Heart left ventricle (tissue), 16 donors: ENCODE results near the gene GARIN6. TPM values are rescaled to one million over a fixed set of nuclear protein-coding genes. Genes with fewer than 3 reads are reported as not detected.

ENCODE experiments used
- ATAC-seq, 4 donors: fragments of 200-7000 bp; cut with Tn5 transposase; one replicate each; pipeline ENCODE4 v1.9.1; 2020 to 2022; ENCODE audit warnings: moderate library complexity in 4 of 4, mild to moderate bottlenecking in 3 of 4, moderate number of reproducible peaks in 1 of 4
- DNase-seq, 5 donors: peaks; one replicate each; pipeline ENCODE4 v3.0.0-alpha.2; 2020
- H3K27ac ChIP-seq, 12 donors: fragments of 200-600 bp; sonication (generic) in 4 of 12; one replicate each; pipeline versions ENCODE4 v1.5.0 to v1.8.0; 2016 to 2022; ENCODE audit warnings: mild to moderate bottlenecking in 2 of 12
- H3K27me3 ChIP-seq, 9 donors: fragments of 200-600 bp; sonication (generic) in 2 of 9; one replicate each; pipeline versions ENCODE4 v1.5.1 to v1.8.0; 2016 to 2022; ENCODE audit warnings: mild to moderate bottlenecking in 3 of 9
- H3K36me3 ChIP-seq, 9 donors: fragments of 200-600 bp; sonication (generic) in 2 of 9; one replicate each; pipeline versions ENCODE4 v1.5.0 to v1.8.0; 2018 to 2022; ENCODE audit warnings: mild to moderate bottlenecking in 2 of 9
- H3K4me1 ChIP-seq, 12 donors: fragments of 200-600 bp; sonication (generic) in 4 of 12; one replicate each; pipeline versions ENCODE4 v1.5.0 to v1.8.0; 2016 to 2022; ENCODE audit warnings: mild to moderate bottlenecking in 3 of 12
- H3K4me3 ChIP-seq, 12 donors: fragments of 200-600 bp; sonication (generic) in 4 of 12; one replicate each; pipeline versions ENCODE4 v1.5.0 to v1.8.0; 2017 to 2022; ENCODE audit warnings: mild to moderate bottlenecking in 9 of 12, moderate library complexity in 4 of 12
- H3K9me3 ChIP-seq, 12 donors: fragments of 200-600 bp; sonication (generic) in 4 of 12; one replicate each; pipeline versions ENCODE4 v1.5.0 to v1.8.0; 2016 to 2022; ENCODE audit warnings: mild to moderate bottlenecking in 1 of 12
- POLR2A ChIP-seq, 2 donors: fragments of 450-650 bp; IDR thresholded peaks; one replicate each; pipeline ENCODE4 v1.6.1; 2017; ENCODE audit warnings: antibody characterized with exemption in 2 of 2, mild to moderate bottlenecking in 2 of 2, moderate library complexity in 2 of 2
- WGBS, 4 donors: extraction: QIAGEN DNeasy Blood & Tissue Kit in 2 of 4; methylation state at CpG; one replicate each; pipeline versions ENCODE4 v1.1.5 to v1.1.7; 2013 to 2018; 5-methylcytosine and 5-hydroxymethylcytosine counted together
- intact Hi-C, 10 donors: fragments of 100-400 bp; cut with DNase I; formaldehyde crosslinking; loops; one replicate each; pipeline versions ENCODE4 v1.11.1 to v1.14.2; 2022
- long read RNA-seq, 3 donors: library from polyadenylated mRNA; unstranded; transcript quantifications; one replicate each; pipeline ENCODE4 v2.0.0, GENCODE V29; 2020 to 2021
- polyA plus RNA-seq, 2 donors: library from polyadenylated mRNA; stranded (reverse); fragments of 200-250 nt; gene quantifications; one replicate each; pipeline ENCODE4 v1.2.3, GENCODE V29; 2013
- total RNA-seq, 9 donors: library from RNA; depleted of rRNA in 2 of 9; stranded (reverse); fragments of >200 nt in 2 of 9; fragmentation: NEBNext Ultra II Directional in 3 of 9; extraction: Animal tissue kit (Norgen Biotek cat#: 25700) in 3 of 9; gene quantifications; one replicate each; pipeline versions ENCODE4 v1.1.0 to v1.2.4, GENCODE V29; 2016 to 2023
- TF ChIP-seq, protein P1 (sequence below), 12 donors: fragments of 200-600 bp; sonication (generic) in 4 of 12; IDR thresholded peaks; one replicate each; pipeline versions ENCODE4 v1.5.0 to v1.8.0; 2018 to 2022; ENCODE audit warnings: antibody characterized with exemption in 12 of 12, mild to moderate bottlenecking in 5 of 12
- donor health status: ischemic (EF 13 %, LVEDD 7.1; RV severe dilation, severe dysfunction).
- donor health status: healthy with polysubstance abuse.
- donor health status: DM: no; HTN: yes; CAD: no.
- donor health status: DM: no; HTN: no; CAD: no.
- donor health status: ischemic (EF 25% LVEDD 6.9; RV normal size, moderate dysfunction).
- donor health status: ischemic (EF 25% LVEDD 5.7; RV mildly dilated, moderate dysfunction).
- donor health status: healthy.
- donor health status: DM: yes; HTN: yes; CAD: no.
- donor health status: ischemic (EF 35%, LVEDD 5.7; RV mildly dilated, moderate dysfunction).
- donor health status: nonischemic (EF 11% LVEDD 7.7; RV severe dilation, severe dysfunction).
- donor health status: DM: yes; HTN: yes; CAD: no.
- donor health status: PGD.
- donor health status: ischemic (EF 29% LVEDD 5.4; RV normal size, mild dysfunction).
- donor health status: nonischemic (EF 23%, LVEDD 6.1; RV moderate dilation, normal function).

The GARIN6 gene
- total RNA-seq (not detected), polyA plus RNA-seq (not detected)
- long read RNA-seq, donor 1, result 0 reads
- long read RNA-seq, donor 2, result 0 reads
- long read RNA-seq, donor 3, result 0 reads

DNA sequence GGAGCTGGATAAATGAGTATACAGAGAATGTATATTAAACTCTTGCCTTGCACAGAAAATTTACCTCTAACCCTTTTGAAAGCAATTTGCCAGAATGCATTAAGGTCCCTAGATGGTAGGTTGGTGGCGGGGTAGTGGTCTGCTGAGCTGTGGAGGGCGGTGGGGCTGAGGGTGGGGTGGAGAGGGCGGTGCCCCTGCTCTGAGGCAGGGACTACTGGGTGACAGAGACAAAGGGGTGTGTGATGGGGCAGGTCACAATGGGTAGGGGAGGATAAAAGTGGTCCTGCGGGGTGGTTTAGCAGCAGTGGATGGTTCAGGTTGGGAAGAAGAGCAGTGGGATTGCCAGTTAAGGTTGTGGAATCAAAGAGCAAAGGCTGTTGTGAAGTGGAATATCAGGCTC, at the start of gene GARIN6:
Gene GARIN6, plus strand, starts transcription at position 301 of the 400 bp plus-strand sequence. CDS start 422 bp downstream, outside the sequence.
- Histone ChIP-seq H3K36me3 (no peaks in the 10 kb centered on the region), H3K9me3 (peaks cover 0 to 12% (median 0%) of the 10 kb centered on the region in 12 donors), H3K27ac (no peak within 1 kb of the TSS), H3K4me1 (no peaks in the 10 kb centered on the region), H3K4me3 (no peak within 1 kb of the TSS), H3K27me3 (no peaks in the 10 kb centered on the region)
- DNase-seq (no peak), ATAC-seq (no peak)
- 78 to 88% (median 81%) methylated on average over 4 of the region's 4 CpGs for WGBS, 4 donors
- no peak for TF ChIP-seq POLR2A (IDR thresholded peaks at IDR 0.05)
- TF ChIP-seq, protein P1, sequence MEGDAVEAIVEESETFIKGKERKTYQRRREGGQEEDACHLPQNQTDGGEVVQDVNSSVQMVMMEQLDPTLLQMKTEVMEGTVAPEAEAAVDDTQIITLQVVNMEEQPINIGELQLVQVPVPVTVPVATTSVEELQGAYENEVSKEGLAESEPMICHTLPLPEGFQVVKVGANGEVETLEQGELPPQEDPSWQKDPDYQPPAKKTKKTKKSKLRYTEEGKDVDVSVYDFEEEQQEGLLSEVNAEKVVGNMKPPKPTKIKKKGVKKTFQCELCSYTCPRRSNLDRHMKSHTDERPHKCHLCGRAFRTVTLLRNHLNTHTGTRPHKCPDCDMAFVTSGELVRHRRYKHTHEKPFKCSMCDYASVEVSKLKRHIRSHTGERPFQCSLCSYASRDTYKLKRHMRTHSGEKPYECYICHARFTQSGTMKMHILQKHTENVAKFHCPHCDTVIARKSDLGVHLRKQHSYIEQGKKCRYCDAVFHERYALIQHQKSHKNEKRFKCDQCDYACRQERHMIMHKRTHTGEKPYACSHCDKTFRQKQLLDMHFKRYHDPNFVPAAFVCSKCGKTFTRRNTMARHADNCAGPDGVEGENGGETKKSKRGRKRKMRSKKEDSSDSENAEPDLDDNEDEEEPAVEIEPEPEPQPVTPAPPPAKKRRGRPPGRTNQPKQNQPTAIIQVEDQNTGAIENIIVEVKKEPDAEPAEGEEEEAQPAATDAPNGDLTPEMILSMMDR (IDR thresholded peaks at IDR 0.05), result no peak
- intact Hi-C loops, result no loop called here

DNA sequence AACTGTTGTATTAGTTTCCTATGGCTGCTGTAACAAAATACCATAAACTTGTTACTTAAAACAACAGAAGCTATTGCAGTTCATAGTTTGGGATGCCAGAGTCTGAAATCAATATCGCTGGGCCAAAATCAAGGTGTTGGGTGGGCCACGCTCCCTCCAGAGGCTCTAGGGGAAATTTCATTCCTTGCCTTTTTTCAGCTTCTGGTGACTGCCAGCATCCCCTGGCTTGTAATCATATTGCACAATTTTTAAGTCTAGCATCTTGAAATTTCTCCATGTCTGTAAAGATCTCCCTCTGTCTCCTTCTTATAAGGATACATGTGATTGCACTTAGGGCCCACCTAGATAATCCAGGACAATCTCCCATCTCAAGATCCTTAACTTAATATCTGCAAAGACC, 48.8 kb upstream of the GARIN6 start:
- ATAC-seq, result no peak
- peaks cover 0 to 4% (median 0%) of the 10 kb centered on the region in 12 donors for H3K9me3 ChIP-seq
- no peak for TF ChIP-seq POLR2A (IDR thresholded peaks at IDR 0.05)
- TF ChIP-seq, protein P1 (IDR thresholded peaks at IDR 0.05), result no peak
- DNase-seq, result no peak
- H3K4me3 ChIP-seq, result no peak overlapping the region
- intact Hi-C loops, result no loop called here
- H3K27me3 ChIP-seq, result no peaks in the 10 kb centered on the region
- H3K4me1 ChIP-seq, result no peaks in the 10 kb centered on the region
- no peak overlapping the region for H3K27ac ChIP-seq
- 78 to 85% (median 83%) methylated on average over 2 of the region's 2 CpGs for WGBS, 4 donors
- no peaks in the 10 kb centered on the region for H3K36me3 ChIP-seq

DNA sequence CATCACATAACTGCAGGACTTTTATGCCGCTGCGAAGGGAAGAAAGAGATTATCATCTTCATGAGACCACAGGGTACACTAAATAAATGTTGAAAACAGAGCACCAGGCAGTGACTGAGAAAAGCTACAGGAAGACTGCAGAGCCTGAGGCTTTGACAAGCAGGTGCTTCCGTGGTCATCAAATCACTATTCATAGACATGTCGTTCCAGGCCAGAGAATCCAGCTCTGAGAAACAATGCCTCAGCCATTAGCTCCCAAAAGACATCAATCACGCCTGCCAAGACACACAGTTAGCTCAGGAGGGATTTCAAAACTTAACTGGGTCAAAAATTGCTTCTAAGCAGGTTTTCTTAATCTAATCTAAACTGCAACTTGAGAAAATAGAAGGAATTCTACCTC, 47.2 kb upstream of the GARIN6 start:
- Histone ChIP-seq H3K4me3 (no peak overlapping the region), H3K4me1 (no peaks in the 10 kb centered on the region), H3K36me3 (no peaks in the 10 kb centered on the region), H3K9me3 (peaks cover 0 to 4% (median 0%) of the 10 kb centered on the region in 12 donors), H3K27ac (no peak overlapping the region), H3K27me3 (no peaks in the 10 kb centered on the region)
- 49 to 60% (median 55%) methylated on average over 5 of the region's 5 CpGs for WGBS, 4 donors
- intact Hi-C loops, result no loop called here
- ATAC-seq (no peak), DNase-seq (no peak)
- TF ChIP-seq, protein P1 (IDR thresholded peaks at IDR 0.05), result no peak
- TF ChIP-seq POLR2A (IDR thresholded peaks at IDR 0.05), result no peak

DNA sequence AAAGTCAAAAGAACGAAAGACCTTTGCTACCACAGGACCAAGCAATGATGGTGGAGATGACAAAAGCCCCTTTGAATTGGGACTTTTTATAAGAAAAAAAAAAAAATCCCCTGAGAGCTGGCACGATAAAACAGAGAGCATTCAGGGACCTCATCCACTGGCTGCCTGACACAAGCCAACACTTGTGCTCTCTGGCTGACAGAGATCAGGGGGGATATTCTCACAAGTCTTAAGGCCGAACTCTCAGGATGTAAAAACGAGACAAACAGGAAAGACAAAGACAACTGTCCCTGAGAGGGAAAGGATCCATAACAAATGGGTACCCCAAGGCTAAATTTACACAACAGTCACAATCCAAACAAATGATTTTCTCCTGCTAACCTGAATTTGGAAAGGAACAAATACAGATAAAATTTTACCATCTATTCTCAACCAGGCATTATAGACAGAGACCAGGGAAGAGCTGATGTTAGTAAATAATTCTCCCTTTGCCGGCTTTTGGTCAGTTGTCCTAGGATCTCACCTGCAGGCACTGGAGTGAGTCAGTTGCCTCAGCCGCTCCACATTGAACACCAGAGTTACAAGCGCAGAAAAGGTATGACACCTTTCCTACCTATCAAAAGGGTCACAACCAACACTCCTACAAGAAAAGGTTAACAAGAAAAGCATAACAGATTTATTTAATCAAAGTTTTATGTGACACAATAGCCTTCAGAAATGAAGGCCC, 37.9 kb upstream of the GARIN6 start:
- H3K9me3 ChIP-seq, result no peaks in the 10 kb centered on the region
- DNase-seq, result no peak
- TF ChIP-seq, protein P1 (IDR thresholded peaks at IDR 0.05), result no peak
- no peaks in the 10 kb centered on the region for H3K27me3 ChIP-seq
- WGBS, 4 donors, result 51 to 66% (median 53%) methylated on average over 7 of the region's 7 CpGs
- no peak overlapping the region for H3K4me3 ChIP-seq
- intact Hi-C loops, result no loop called here
- H3K27ac ChIP-seq, result no peak overlapping the region
- ATAC-seq, result no peak
- H3K4me1 ChIP-seq, result no peaks in the 10 kb centered on the region
- H3K36me3 ChIP-seq, result no peaks in the 10 kb centered on the region
